CD4-positive, alpha-beta T cell treated with Interferon gamma for 1 hour (primary cell): ENCODE data around the gene UBE2I.
A peak's percentile ranks its signal among the peaks of the same experiment; 100 is the strongest.

Experiments
- DNase-seq: peaks from one replicate; pipeline ENCODE4 v3.0.0-alpha.2; 2020

The UBE2I gene

GRCh38 chr16:1345651-1346421 lies 36.4 kb downstream of the UBE2I start:
- DNase-seq = no peak

- no peak for DNase-seq
These were observed 37.2 kb downstream of the UBE2I start for GRCh38 chr16:1346422-1347285.

GRCh38 chr16:1347286-1347855 lies 37.9 kb downstream of the UBE2I start:
- no peak for DNase-seq

DNA sequence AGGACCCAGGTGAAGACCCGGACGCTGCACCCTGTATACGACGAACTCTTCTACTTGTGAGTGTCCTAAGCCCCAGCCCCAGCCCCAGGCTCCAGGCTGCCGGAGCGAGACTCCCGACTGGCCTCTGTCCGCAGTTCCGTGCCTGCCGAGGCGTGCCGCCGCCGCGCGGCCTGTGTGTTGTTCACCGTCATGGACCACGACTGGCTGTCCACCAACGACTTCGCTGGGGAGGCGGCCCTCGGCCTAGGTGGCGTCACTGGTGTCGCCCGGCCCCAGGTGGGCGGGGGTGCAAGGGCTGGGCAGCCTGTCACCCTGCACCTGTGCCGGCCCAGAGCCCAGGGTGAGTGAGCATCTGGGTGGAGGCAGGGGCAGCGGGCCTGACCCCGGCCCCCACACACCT lies 38.5 kb downstream of the UBE2I start:
- DNase-seq = no peak

DNA sequence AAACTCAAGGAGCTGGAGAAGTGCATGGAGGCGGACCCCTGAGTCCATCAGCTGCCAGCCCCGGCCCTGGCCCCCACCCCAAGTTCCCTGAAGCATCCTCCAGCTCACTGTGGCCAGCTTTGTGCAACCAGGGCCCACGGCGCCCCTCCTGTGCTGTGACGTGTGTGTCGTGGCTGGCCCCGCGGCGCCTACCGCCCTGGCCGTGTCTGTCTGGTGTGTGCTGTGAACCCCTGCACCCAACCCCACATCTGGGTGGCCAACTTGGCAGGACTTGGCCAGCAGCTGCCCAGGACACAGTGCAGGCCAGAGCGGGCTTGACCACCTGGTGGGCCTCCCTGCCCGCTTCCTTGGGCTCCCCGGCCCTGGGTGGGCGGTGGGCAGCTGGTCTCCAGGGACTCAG lies 39.0 kb downstream of the UBE2I start:
- no peak for DNase-seq

- DNase-seq = no peak
These were observed 39.5 kb downstream of the UBE2I start for GRCh38 chr16:1348926-1349325.

GRCh38 chr16:1349351-1349750 lies 39.9 kb downstream of the UBE2I start:
- no peak for DNase-seq

- no peak for DNase-seq
These were observed 40.5 kb downstream of the UBE2I start for GRCh38 chr16:1349951-1350350.

- DNase-seq = no peak
These were observed 41.3 kb downstream of the UBE2I start for GRCh38 chr16:1350691-1351090.

DNA sequence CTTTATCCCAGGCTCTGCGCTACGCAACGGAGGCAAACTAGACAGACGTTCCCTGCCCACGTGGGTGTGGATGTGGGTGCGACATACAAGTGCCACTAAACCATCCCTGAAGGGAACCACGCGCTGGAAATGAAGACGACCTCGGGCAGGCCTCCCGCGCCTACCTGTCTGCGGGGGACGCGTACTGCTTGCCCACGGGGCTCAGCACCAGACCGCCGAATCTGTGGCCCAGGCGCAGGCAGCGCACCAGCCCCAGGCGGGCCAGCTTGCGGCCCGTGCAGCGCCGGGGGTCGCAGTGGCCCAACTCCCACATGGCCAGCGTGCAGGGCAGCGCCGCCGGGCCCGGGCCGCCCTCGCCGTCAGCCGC lies 41.8 kb downstream of the UBE2I start:
- DNase-seq = no peak

DNA sequence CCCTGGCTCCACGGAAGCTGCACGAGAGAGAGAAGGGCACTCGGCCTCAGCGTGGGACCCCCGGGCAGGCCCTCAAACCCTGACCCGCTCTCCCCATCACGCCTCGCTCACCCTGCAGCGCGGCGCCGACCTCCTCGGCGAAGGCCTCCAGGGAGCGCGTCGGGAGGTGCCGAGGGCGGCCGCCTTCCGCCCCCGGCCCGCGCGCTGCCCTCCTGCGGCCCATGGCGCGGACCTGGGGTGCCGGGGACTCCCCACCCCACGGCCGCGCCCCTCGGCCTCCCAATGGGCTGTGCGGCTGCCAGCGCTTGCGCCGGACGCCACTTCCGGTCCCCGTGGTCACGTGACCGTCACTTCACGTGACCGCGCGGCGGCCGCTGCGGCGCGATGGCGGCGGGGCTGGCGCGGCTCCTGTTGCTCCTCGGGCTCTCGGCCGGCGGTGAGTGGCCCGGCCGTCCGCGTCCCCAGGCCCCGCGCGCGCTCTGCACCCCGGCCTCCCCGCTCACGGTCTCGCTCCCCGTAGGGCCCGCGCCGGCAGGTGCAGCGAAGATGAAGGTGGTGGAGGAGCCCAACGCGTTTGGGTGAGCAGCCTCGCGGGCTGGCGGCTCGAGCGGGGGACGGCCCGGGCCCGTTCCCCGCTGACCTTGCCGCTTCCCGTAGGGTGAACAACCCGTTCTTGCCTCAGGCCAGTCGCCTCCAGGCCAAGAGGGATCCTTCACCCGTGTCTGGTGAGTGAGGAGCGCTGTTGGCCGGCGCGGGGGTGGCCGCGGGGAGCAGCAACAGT lies 42.3 kb downstream of the UBE2I start, which contains the start of the genes GNPTG and TSR3:
Gene GNPTG, plus strand, starts transcription at position 350 of the 781 bp plus-strand sequence. Its CDS starts 35 bp downstream, at position 385.
Gene TSR3, minus strand, starts transcription at position 297 of the 781 bp plus-strand sequence. Its CDS starts 74 bp downstream, at position 223.
- peak; percentile 87 for DNase-seq

DNA sequence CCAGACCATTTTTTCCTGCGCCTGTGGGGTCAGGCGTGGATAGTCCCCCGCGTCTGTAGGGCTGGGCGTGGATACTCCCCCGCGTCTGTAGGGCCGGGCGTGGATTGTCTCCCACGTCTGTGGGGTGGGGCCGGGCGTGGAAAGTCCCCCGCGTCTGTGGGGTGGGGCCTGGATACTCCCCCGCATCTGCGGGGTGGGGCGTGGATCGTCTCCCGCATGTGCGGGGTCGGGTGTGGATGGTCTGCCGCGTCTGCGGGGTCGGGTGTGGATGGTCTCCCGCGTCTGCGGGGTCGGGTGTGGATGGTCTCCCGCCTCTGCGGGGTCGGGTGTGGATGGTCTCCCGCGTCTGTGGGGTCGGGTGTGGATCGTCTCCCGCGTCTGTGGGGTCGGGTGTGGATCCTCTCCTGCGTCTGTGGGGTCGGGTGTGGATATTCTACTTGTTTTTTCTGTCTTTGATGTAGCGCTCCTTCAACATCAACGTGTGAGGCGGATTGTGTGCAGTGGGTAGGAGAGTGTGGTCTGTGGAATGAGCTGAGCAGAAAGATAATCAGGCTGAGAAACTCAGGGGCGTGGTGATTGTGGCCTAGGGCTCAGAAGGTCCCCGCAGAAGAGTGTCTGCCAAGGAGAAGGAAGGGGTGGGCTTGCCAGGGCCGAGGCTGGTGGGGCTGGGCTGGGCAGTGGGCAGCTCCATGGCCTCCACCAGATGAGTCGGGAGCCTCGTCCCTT lies 45.5 kb downstream of the UBE2I start:
- no peak for DNase-seq

DNA sequence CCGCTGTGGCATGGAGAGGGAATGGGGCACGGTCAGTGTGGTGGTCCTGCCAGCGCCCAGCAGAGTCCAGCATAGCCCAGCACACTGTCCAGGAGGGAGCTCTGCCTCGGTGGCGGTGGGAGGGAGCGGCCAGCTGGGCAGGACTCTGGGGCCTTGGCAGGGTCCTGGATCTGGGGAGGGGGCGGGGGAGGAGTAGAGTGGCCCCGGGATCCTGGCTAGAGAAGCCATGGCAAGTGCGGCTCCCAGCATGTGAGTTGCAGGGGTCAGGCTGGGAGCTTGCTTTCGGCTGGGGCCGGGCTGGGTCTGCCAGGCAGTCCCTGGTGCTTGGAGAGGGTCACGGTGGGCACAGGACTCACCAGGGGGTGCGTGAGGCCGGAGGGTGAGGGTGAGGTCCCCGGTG lies 46.2 kb downstream of the UBE2I start:
- DNase-seq = no peak

GRCh38 chr16:1356061-1356900 lies 46.8 kb downstream of the UBE2I start:
- no peak for DNase-seq

- DNase-seq = no peak
These were observed 48.6 kb downstream of the UBE2I start for GRCh38 chr16:1357906-1358566.

- no peak for DNase-seq
These were observed 52.4 kb downstream of the UBE2I start for GRCh38 chr16:1361685-1362360.

GRCh38 chr16:1362807-1363206 lies 53.4 kb downstream of the UBE2I start:
- DNase-seq = no peak

DNA sequence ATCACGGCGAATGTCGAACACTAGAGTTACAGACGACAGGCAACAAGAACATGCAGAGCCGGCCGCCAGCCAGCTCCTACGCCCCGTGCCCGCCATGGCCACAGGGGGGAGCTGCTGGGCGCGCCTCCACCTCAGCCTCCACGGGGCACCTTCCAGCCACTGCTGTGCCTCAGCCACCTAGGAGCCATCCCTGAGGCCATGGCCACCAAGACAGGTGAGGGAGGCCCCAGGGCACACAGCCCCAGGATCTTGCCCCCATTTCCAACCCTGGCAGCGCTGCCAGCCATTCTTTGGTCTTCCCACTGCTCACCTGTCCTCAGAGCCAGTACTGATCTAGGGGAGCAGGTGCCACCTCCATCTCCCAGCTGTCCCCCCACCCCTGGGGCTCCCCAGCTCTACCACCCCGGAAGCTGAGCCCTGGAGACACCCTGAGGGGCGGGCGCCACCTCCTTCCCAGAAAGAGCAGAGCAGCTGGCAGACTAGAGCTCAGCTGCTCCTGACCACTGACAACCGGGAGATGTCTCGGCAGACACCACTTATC lies 54.1 kb downstream of the UBE2I start:
- peak; percentile 59 for DNase-seq

DNA sequence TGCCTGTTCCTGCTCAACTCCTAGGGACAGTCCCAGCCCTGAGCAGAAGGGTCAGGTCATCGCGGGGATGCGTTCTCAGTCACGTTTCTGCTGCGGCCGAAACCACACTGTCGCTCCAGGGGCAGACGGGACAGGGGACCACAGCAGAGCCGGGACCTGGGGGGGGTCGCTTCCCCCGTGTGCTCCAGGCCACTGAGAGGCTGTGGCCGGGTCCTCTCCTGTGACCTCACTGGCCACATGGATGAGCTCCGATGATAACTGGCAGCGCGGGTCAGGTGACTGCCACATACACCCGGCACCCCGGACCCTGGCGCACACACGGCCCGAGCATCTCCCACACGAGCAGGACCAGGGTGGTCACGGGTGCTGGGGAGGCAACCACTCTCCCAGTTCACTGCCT lies 55.1 kb downstream of the UBE2I start:
- DNase-seq = no peak
